ENCODE data around the gene RBP4.

The RBP4 gene

DNA sequence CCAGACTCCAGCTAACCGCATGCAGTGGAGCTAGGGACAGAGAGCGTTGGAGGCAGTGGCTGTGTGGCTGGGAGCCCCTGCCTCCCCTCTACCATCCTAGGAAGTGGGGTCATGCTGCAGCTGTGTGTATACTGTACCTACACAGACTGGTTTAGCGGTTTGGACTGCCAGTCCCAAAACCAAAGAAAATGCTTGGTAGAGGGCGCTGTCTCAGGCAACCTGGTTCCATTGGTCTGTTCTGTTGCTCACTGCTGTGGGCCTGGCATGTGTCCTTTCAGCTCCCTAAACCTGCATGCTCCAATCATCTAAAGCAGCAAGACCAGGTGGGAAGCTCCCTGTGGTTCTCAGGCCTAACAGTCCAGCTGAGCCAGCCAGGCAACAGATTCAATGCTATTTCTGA lies 4.5 kb downstream of the RBP4 start:
- FAIRE-seq, result no peak
- TF ChIP-seq, protein P1, sequence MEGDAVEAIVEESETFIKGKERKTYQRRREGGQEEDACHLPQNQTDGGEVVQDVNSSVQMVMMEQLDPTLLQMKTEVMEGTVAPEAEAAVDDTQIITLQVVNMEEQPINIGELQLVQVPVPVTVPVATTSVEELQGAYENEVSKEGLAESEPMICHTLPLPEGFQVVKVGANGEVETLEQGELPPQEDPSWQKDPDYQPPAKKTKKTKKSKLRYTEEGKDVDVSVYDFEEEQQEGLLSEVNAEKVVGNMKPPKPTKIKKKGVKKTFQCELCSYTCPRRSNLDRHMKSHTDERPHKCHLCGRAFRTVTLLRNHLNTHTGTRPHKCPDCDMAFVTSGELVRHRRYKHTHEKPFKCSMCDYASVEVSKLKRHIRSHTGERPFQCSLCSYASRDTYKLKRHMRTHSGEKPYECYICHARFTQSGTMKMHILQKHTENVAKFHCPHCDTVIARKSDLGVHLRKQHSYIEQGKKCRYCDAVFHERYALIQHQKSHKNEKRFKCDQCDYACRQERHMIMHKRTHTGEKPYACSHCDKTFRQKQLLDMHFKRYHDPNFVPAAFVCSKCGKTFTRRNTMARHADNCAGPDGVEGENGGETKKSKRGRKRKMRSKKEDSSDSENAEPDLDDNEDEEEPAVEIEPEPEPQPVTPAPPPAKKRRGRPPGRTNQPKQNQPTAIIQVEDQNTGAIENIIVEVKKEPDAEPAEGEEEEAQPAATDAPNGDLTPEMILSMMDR (IDR thresholded peaks at IDR 0.05; ENCODE audit: insufficient read depth, missing control alignments), result no peak
- no peak for DNase-seq (ENCODE audit: insufficient read length, low spot score)

DNA sequence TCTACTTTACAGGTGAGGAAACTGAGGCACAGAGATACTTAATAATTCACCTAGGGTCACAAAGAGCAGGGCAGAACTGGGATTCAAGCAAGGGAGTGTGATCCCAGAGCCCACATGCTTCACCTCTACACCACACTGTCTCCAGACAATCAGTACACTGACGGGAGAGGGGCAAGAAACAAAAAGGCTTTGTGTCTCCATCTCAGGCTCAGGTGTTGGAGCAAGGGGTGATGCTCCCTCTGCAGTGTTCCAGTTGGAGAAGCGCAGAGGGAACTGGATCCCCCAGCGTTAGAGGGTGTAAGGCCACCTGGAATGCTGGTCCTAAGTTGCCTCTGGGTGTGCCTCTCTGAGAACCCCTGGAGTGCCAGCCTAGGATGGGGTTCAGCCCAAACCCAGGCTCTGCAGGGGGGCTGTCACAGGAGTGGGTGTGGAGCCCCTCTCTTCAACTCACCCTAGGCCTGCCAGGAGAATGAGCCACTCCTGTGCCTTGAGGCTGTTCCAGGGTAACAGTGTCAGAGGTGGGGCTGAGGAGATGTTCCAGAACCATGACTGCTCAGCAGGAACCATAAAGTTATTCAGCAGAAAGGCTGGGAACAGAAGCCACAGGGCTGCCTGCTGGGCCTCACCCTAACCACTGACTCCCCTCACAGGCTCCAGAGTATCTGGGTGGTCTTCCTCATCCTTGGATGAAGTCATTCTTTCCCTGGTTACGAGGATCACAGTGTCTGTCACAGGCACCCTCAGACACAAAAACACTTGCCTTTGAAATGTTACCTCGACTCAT lies 5.5 kb downstream of the RBP4 start:
- TF ChIP-seq, protein P1 (IDR thresholded peaks at IDR 0.05; ENCODE audit: insufficient read depth, missing control alignments), result no peak
- no peak for DNase-seq (ENCODE audit: insufficient read length, low spot score)
- FAIRE-seq, result no peak

DNA sequence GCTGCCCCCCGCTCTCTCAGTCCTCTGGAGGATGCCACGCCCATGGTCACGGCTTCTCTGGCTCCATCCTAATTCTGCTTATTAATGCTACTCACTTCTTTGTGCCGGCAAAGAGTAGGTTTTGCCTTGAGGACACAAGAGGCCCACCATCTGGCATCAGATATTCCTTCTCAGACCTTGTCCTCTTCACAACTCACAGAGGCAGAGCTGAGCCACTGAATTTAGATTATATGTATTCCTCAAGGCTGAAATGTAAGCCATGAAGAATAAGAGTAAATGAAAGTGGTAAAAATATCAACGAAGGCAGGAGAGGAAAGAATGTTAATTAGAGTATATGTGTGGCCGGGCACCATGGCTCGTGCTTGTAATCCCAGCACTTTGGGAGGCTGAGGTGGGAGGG lies 6.5 kb downstream of the RBP4 start:
- no peak for FAIRE-seq
- TF ChIP-seq, protein P1 (IDR thresholded peaks at IDR 0.05; ENCODE audit: insufficient read depth, missing control alignments), result no peak
- no peak for DNase-seq (ENCODE audit: insufficient read length, low spot score)

DNA sequence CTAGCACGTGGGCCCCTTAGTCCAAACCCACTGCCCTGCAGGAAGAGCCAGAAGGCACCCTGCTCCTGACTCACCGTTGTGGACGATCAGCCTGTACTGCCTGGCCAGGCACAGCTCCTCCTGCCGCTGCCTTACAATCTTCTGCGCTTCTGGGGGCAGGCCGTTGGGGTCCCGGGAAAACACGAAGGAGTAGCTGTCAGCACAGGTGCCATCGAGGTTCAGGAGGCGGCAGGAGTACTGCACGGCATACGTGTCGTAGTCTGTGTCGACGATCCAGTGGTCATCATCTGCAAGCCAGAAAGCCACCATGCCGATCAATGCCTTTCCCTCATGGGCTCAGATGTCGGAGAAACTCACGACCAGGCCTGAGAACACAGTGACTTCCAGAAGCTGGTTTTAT lies 7.3 kb downstream of the RBP4 start:
- FAIRE-seq (no peak), DNase-seq (ENCODE audit: insufficient read length, low spot score) (no peak)
- TF ChIP-seq, protein P1 (IDR thresholded peaks at IDR 0.05; ENCODE audit: insufficient read depth, missing control alignments), result no peak

DNA sequence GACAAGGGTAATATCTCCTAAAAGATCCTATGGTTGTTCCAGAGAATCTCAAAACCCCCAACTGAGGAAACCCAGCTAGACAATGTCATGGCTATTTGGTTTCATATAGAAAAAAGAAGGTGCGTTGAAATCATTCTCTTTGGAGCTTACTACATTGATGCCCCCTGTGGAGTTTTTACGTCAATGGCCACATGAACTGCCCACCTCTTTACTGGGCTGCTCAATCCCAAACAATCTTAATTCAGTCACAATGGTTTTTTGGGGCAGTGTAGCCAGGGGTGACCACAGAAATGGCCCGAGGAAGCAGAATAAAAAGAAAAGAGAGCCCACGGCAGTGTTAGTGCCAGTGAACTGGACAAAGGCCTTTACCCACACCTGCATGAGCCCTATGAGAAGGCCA lies 7.8 kb downstream of the RBP4 start:
- DNase-seq (ENCODE audit: insufficient read length, low spot score), result no peak
- TF ChIP-seq, protein P1 (IDR thresholded peaks at IDR 0.05; ENCODE audit: insufficient read depth, missing control alignments), result no peak
- FAIRE-seq, result no peak

DNA sequence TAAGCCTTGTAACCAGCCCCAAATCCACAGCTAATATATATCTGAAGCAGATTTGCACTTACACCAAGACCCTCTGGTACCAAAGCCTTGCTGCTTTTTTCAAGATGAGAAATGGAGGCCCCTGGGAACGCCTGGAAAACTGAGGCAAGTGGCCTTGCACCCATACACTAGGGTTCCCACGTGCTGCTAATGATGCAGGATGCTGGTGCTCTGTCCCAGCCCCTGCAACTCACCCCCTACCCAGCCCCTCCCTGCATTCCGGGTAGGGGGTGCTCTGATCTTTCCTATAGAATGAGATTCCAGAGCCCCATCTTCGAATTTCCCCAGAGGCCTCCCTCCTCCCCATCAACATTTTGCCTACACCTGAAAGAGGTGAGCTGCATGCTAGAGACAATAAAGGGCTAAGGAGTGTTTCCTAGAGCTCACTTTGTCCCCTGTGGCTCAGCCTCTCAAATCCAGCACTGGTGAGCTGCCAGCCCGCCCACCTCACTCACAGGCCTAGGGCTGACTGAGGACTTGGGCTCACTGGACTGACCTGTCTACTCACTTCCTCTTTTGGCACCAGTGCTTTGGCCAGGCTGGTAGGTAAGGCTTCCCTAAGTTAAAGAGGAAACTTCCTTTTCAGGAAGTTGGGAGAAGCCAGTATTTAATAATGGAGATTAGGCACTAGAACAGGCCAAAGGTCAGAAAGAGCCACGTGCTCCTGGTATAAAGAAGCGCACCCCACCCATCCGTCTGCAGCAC lies 9.8 kb downstream of the RBP4 start:
- DNase-seq (ENCODE audit: insufficient read length, low spot score) (no peak), FAIRE-seq (no peak)
- TF ChIP-seq, protein P1 (IDR thresholded peaks at IDR 0.05; ENCODE audit: insufficient read depth, missing control alignments), result no peak

DNA sequence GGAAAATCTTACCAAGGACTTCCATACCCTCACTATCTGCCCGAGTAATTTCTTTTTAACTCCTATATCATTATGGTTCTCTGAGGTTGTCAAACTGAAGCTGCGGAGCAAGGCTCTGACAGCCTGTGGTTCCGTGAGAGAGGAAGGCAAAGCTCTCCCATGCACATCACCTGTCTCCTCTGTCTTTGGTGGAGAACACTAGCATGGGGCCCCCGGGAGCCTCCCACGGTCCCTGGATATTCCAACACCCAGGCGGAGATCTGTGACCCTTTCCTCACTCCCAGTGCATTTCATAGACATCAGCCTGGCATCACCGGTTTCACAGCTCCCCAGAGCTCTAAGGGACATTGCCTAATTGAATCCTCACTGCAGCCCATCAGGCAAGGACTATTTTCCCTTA lies 10.4 kb downstream of the RBP4 start:
- TF ChIP-seq, protein P1 (IDR thresholded peaks at IDR 0.05; ENCODE audit: insufficient read depth, missing control alignments), result no peak
- DNase-seq (ENCODE audit: insufficient read length, low spot score) (no peak), FAIRE-seq (no peak)

Measured in D721Med (cell line).